Measurements from ENCODE around the gene SULT6B1.

Gene SULT6B1

GRCh38 chr2:37146062-37146461, 42.4 kb downstream of the SULT6B1 start:
- DNase-seq = no peak

GRCh38 chr2:37143974-37144373, 44.5 kb downstream of the SULT6B1 start:
- no peak for DNase-seq

DNA sequence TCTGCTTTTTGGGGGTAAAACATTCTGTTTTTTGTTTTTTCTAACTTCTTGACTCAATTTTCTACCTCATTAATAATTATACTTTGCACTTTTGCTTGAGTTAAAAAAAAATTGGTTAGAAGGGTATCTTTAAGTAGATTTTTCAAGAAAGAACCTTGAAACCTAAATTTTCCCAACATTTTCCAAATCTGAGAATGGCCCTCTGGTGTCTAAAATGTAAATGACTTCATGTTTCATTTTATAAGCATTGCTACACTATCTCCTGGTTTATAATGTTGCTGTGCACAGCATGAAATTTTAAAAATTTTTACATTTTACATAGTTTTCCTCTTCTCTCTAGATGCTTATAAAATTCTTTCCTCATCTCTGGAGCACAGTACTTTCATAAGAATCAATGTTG, 45.9 kb downstream of the SULT6B1 start:
- DNase-seq = no peak

GRCh38 chr2:37132914-37133313, 55.6 kb downstream of the SULT6B1 start:
- no peak for DNase-seq

DNA sequence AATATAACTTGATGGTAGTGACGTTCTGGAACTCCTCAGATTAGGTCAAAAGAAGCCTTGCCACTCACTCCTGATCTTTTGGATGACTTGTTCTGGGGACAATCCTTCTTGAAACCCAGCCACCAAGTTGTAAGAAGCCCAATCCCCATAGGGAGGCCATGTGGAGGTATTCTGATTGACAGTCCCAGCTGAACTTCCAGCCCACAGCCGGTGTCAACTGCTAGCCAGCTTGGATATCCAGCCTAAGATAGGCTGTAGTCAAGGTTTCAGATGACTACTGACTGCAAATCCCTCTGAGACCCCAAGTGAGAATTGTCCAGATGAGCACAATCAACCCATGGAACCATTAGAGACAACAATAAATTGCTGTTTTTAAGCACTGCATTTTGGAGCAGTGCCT, 63.1 kb downstream of the SULT6B1 start:
- DNase-seq = no peak

DNA sequence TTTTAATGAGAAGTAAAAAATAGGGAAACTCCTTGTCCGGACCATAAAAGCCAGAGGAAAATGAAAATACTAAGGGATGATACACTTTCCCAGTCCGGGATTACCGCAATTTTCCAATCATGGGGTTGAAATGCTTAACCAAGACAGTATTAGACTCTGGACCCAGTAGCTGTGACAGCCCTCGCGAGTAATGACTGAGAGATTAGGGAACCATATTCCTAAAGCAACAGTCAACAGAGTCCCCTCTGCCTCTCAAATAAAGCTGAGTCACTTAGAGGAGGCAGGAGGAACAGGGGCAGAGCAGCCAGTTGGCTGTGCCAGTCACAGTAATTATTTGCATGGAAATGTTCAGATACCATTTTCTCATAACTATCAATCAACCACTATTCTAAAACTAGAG, 69.3 kb downstream of the SULT6B1 start:
- DNase-seq = no peak

All from activated CD4-positive, alpha-beta T cell treated with anti-CD3 and anti-CD28 coated beads, Interleukin-2, amount 50 U/mL, for 16 hours (primary cell).